ENCODE data around the gene CMIP.

The CMIP gene

GRCh38 chr16:81551151-81551808 lies 106.7 kb downstream of the CMIP start:
- H3K4me3 ChIP-seq (ENCODE audit: low read depth, low read length) = no peak overlapping the region
- TF ChIP-seq CTCF (IDR thresholded peaks at IDR 0.05; ENCODE audit: low read depth, low read length, missing control alignments) = no peak
- no peak for DNase-seq (ENCODE audit: low read depth)

DNA sequence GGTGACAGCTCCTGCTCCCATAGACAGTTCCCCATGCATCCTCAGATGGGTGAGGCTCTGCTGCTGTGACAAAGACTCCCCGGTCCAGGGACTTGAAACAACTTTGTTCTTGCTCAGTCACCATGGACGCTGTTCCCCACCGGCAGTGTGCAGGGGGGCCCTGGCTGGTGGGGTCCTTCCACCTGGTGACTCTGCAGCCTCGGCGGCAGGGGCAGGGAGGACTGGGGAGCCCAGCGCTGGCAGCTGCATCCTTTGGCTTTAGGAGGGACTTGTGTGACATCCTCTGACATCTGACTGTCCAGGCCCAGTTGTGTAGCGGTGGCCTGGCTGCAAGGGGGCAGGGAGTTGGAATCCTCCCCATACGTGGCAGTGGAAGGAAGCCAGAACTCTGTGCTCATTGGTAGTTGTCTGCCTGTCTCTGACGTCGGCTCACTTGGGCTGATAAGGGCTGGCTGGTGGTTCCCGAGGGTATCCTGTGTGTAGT lies 107.3 kb downstream of the CMIP start:
- no peak overlapping the region for H3K4me3 ChIP-seq (ENCODE audit: low read depth, low read length)
- TF ChIP-seq CTCF (IDR thresholded peaks at IDR 0.05; ENCODE audit: low read depth, low read length, missing control alignments) = no peak
- no peak for DNase-seq (ENCODE audit: low read depth)

DNA sequence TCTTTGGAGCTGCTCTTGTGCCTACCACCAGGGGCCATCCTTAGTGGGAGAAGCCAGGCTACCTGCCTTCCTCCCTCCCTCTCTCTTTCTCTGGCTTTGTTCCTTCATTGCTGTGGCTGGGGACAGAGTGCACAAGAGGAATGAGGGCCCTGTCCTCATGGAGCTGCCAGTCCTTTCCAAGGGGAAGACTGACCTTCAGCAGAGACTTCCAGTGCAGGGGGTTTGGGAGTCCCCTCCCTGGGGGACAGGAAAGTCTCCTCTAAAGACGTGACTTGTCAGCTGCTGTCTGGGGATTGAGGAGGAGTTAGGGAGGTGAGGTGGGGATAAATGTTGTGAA lies 108.1 kb downstream of the CMIP start:
- H3K4me3 ChIP-seq (ENCODE audit: low read depth, low read length) = no peak overlapping the region
- DNase-seq (ENCODE audit: low read depth) = no peak
- TF ChIP-seq CTCF (IDR thresholded peaks at IDR 0.05; ENCODE audit: low read depth, low read length, missing control alignments) = no peak

DNA sequence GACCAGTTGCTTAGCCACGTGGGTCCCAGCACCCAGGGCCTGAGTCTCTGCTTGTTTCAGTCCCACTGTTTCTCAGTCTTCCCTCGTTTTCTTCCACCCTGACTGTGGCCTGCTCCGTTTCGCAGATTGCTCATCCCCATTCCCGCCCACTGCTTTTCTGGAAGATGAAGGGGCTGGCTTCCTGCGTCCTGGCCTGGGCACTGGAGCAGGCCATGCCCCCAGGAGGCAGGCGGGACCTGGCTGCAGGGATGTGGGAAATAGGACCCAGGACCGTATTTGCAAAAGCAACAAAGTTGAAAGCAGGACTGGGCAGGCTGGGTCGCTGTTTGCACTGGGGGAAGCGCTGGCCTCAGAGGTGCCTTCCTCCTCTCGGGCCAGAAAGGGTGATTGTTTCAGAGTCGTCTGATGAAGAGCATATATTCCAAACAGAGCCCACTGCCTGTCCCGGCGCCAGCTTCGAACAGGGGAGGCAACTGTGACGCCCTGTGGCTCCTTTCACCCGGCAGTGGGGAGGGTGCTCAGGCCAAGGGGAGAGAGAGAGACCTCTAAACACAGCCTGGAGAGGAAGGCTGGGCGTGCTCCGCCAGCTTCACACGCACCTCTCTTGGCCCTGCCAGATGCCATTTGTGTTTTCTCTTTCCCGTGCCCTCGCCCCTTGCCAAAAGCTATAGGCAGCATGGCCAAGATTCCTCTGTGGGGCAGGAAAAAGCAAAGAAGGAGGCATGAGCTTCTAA lies 108.6 kb downstream of the CMIP start:
- DNase-seq (ENCODE audit: low read depth) = no peak

DNA sequence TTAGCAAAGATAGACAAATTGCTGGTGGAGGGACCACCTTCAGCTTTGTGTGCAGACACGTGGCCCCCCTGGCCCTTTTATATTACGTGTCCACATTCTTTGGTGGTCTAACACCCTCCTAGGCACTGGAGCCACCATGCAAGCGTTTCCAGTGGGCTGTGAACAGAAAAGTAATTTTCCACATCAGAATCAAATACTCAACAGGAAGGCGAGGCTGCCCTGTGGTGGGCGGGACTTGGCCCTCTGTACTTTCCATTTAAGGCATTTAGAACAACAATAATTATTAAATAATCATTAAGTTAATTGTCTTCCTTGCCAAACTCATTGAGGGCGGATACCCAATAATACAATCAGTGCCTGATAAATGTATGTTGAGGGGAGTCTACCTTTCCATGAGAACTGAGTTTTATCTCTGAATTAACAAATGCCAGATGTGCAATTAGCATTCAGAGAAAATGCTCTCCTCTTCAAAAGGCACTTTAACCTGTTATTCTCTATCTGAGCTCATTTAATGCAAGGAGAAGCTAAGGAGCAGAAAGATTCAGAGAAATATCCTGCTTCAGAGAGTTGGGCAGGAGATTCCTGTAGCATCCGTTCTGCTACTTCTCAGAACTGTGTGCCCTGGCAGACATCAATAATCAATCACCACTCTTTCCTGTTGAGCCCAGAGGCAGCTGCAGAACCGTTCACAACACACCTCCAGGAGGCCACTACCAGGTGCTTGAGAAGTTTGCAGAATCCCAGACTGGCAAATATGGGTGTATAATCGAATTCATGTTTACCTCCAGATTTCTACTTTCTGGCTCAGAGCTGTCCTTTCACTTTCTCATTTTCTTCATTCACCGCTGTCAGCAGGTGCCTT lies 109.4 kb downstream of the CMIP start:
- H3K4me3 ChIP-seq (ENCODE audit: low read depth, low read length) = no peak overlapping the region
- no peak for TF ChIP-seq CTCF (IDR thresholded peaks at IDR 0.05; ENCODE audit: low read depth, low read length, missing control alignments)

More for the DNA sequence above, 108.6 kb downstream of the CMIP start:
- H3K4me3 ChIP-seq (ENCODE audit: low read depth, low read length) = no peak overlapping the region
- TF ChIP-seq CTCF (IDR thresholded peaks at IDR 0.05; ENCODE audit: low read depth, low read length, missing control alignments) = no peak

GRCh38 chr16:81554979-81555378 lies 110.4 kb downstream of the CMIP start:
- H3K4me3 ChIP-seq (ENCODE audit: low read depth, low read length) = no peak overlapping the region
- DNase-seq (ENCODE audit: low read depth) = no peak
- TF ChIP-seq CTCF (IDR thresholded peaks at IDR 0.05; ENCODE audit: low read depth, low read length, missing control alignments) = no peak

More for the DNA sequence above, 109.4 kb downstream of the CMIP start:
- DNase-seq (ENCODE audit: low read depth) = no peak

All from GM12864 (cell line).